ENCODE results near the gene RPL36.

RPL36 gene

GRCh38 chr19:5643060-5643459, 47.0 kb upstream of the RPL36 start:
- TF ChIP-seq ZNF70 (CRISPR knock-in tag; IDR thresholded peaks at IDR 0.05) (no peak), CSRNP3 (CRISPR knock-in tag; IDR thresholded peaks at IDR 0.05) (no peak), SNAI2 (CRISPR knock-in tag; IDR thresholded peaks at IDR 0.05) (no peak), CREB5 (CRISPR knock-in tag; IDR thresholded peaks at IDR 0.05; ENCODE audit: low read depth) (no peak), TOX (CRISPR knock-in tag; IDR thresholded peaks at IDR 0.05; ENCODE audit: borderline replicate concordance) (no peak), ZFP3 (CRISPR knock-in tag; IDR thresholded peaks at IDR 0.05) (no peak), POU6F1 (CRISPR knock-in tag; IDR thresholded peaks at IDR 0.05; ENCODE audit: borderline replicate concordance, low read depth) (no peak), ZNF565 (CRISPR knock-in tag; conservative IDR thresholded peaks at IDR 0.05; ENCODE audit: low read depth) (no peak), ZC3H10 (CRISPR knock-in tag; IDR thresholded peaks at IDR 0.05) (no peak), ESRRG (CRISPR knock-in tag; IDR thresholded peaks at IDR 0.05) (no peak), ISL1 (CRISPR knock-in tag; IDR thresholded peaks at IDR 0.05) (no peak), TSHZ2 (CRISPR knock-in tag; IDR thresholded peaks at IDR 0.05) (no peak)
- ATAC-seq, result no peak

- no peak for ATAC-seq
Measured at GRCh38 chr19:5644037-5644436, 46.1 kb upstream of the RPL36 start.

GRCh38 chr19:5645409-5645808, 44.7 kb upstream of the RPL36 start:
- ATAC-seq, result no peak
- TF ChIP-seq ISL1 (CRISPR knock-in tag; IDR thresholded peaks at IDR 0.05) (no peak), CREB5 (CRISPR knock-in tag; IDR thresholded peaks at IDR 0.05; ENCODE audit: low read depth) (no peak), ZNF8 (CRISPR knock-in tag; IDR thresholded peaks at IDR 0.05) (no peak), ZFP3 (CRISPR knock-in tag; IDR thresholded peaks at IDR 0.05) (no peak), SNAI2 (CRISPR knock-in tag; IDR thresholded peaks at IDR 0.05) (no peak), RARB (CRISPR knock-in tag; IDR thresholded peaks at IDR 0.05) (no peak), ARNTL (CRISPR knock-in tag; IDR thresholded peaks at IDR 0.05; ENCODE audit: borderline replicate concordance, low read depth) (no peak), POU6F1 (CRISPR knock-in tag; IDR thresholded peaks at IDR 0.05; ENCODE audit: borderline replicate concordance, low read depth) (no peak), ZC3H10 (CRISPR knock-in tag; IDR thresholded peaks at IDR 0.05) (no peak), ESRRG (CRISPR knock-in tag; IDR thresholded peaks at IDR 0.05) (no peak), TCF4 (CRISPR knock-in tag; IDR thresholded peaks at IDR 0.05; ENCODE audit: borderline replicate concordance) (no peak), ZNF70 (CRISPR knock-in tag; IDR thresholded peaks at IDR 0.05) (no peak), CSDC2 (CRISPR knock-in tag; IDR thresholded peaks at IDR 0.05) (no peak)

More at GRCh38 chr19:5644037-5644436, 46.1 kb upstream of the RPL36 start:
- TF ChIP-seq ISL1 (CRISPR knock-in tag; IDR thresholded peaks at IDR 0.05) (no peak), TOX (CRISPR knock-in tag; IDR thresholded peaks at IDR 0.05; ENCODE audit: borderline replicate concordance) (no peak), ZFP3 (CRISPR knock-in tag; IDR thresholded peaks at IDR 0.05) (no peak), ZNF8 (CRISPR knock-in tag; IDR thresholded peaks at IDR 0.05) (no peak)

Data from SK-N-SH treated with all-trans-retinoic acid at 6 μM for 48 hours (cell line).